Activated CD8-positive, alpha-beta memory T cell treated with anti-CD3 and anti-CD28 coated beads, Interleukin-2, amount 50 U/mL, for 24 hours (primary cell): ENCODE results near the gene CACNA1H.
"Not testable (repeated sequence)": the region's sequence is repeated elsewhere in the genome, so short reads cannot be mapped to it uniquely, and the experiment has no call there.

Source experiments
- DNase-seq: peaks from one replicate; pipeline ENCODE4 v3.0.0-alpha.2; 2020; ENCODE audit errors: extremely low read depth

Gene CACNA1H

DNA sequence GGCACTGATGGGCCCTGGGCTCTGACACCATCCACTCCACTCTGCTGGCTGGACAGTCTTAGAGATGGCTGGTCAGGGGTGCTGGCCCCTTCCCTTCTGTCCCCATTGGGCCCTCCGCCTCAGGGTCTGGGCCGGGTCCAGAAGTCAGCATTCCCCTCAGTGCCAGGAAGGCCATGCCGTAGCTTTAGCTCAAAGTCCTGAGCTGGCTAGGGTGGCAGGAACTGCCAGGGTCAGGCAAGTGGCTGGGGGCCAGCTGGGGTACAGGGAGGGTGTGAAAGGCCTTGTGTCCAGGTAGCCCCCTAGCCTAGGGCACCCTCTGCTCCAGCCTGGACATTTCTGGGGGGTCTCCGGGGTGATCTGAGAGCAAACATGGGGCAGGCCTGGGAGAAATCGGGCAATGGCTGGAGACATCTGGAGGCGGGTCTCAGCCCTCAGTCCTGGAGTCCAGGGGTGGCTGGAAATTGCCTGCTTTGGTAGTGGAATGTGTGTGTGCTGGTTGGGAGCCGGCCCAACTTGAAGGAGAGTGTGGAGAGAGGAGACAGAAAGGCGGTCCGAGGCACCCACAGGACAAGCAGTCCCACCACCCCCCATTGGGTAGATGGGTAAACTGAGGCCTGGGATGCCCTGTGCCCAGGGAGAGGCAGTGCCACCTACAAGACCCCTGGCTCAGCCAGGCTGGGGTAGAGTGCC is 39.6 kb downstream of the CACNA1H start:
- DNase-seq, result no peak

DNA sequence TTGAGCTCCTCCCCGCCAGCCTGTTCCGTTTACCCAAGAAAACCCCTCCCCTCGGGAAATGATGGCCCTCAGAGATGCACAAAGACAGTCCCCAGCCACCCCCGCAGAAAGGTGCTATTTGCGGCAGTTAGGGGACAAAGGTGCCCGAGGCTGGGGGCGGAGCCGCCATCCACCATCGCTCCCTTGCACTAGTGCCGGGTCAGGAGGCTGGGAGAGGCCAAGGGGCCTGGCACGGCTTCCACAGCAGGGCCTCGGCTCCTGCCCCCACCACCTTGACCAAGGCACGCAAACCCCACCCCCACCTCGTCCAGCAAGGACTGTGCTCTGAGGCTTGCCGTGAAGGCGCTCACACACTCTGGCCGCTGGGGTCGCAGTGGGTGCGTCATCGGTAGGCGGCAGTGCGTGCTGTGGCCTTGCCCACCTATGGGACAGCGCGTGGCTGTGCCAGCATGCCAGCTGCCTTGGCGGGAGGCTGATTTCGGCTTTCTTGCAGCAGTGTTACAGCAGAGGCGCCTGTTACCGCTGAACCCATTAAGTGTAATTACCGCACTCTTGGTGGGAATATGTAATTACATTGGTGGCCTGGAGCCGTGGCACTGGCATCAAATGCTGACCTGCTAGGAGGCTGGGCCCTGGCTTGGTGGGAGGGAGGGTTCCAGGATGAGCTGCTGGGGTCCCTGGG is 40.4 kb downstream of the CACNA1H start:
- DNase-seq, result no peak

DNA sequence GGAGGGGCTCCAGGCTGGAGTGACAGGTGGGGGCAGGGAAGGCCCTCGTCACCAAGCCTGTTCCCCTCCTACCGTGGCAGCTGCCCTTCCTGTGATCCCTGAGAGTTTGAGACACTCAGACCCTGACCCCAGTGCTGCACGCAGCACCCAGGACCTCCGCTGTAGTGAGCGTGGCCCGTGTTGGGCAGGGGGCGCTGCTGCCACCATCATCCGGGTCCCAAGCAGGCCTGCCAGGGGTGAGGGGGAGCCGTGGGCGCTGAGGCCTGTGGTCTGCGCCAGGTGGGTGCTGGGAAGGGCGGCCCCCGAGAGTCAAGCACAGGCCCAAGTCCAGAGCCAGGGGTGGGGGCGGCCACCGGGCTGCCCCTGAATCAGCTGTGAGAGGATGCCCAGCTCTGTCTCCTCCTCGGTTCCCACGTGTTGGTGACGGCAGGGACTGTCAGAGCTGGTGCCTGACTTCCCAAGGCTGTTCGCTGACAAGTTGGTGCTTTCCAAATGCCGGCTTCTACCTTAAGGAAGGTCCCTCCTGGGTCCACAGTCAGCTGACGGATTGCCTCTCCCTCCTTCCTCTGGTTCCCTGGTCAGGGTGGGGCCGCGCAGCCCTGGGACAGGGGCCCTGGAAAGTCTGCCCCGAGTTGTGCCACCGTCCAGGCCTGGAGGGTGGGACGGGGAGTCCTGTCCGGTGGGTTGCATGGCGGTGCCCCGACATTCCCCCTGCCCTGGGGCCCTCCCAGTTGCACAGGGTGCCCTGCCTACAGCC is 41.1 kb downstream of the CACNA1H start:
- DNase-seq, result no peak

DNA sequence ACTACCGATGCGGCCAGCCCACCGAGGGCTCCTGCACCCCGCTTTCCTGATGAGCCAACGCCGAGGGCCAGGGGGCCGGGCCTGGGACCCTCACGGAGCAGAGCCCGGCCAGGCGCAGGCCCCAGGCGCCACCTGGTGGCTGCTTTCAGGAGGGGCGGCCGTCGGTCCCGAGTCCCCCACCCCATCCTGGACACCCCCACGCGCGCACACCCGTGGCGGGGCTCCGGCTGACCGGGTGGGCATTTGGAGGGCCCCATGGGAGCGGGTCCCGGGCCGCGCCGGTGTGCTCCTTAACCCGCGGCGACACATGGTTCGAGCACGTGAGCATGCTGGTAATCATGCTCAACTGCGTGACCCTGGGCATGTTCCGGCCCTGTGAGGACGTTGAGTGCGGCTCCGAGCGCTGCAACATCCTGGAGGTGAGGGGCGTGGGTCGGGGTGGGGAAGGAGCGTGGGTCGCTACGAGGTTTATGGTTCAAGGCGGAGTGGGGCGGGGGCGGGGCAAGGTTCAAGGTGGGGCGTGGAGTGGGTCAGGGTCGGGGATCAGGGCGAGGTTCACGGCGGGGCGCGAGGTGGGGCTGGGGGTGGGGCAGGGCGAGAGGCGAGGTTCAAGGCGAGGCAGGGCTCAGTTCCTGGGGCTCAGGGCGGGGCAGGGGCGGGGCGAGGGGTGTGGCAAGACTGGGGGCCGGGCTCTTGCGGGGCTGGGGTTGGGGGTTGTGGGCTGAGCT is 41.9 kb downstream of the CACNA1H start:
- no peak for DNase-seq

DNA sequence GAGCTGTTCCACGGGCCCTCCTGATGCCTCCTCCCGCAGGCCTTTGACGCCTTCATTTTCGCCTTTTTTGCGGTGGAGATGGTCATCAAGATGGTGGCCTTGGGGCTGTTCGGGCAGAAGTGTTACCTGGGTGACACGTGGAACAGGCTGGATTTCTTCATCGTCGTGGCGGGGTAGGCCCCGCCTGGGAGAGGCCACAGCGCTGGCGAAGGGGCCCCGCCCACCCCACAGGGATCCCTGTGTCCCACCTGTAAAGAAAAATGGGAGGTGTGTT is 42.4 kb downstream of the CACNA1H start:
- no peak for DNase-seq

DNA sequence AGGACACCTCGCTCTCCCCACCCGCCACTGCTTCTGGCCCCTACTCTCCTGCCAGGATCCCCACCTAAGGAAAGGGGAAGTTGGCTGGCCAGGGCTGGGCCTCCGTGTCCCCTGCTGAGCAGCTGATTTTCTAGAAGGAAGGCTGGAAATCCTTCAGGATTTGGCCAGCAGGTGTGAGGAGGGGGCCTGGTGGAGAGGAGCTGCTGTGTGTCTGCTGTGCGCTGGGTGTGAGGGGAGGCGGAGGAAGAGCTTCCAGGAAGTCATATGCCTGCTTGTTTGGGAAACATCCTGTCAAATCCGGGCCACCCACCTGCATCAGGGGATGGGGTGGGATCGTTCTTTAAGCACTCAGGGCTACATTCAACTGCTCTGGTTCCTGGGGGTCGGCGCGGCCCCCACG is 43.6 kb downstream of the CACNA1H start:
- DNase-seq, result no peak

DNA sequence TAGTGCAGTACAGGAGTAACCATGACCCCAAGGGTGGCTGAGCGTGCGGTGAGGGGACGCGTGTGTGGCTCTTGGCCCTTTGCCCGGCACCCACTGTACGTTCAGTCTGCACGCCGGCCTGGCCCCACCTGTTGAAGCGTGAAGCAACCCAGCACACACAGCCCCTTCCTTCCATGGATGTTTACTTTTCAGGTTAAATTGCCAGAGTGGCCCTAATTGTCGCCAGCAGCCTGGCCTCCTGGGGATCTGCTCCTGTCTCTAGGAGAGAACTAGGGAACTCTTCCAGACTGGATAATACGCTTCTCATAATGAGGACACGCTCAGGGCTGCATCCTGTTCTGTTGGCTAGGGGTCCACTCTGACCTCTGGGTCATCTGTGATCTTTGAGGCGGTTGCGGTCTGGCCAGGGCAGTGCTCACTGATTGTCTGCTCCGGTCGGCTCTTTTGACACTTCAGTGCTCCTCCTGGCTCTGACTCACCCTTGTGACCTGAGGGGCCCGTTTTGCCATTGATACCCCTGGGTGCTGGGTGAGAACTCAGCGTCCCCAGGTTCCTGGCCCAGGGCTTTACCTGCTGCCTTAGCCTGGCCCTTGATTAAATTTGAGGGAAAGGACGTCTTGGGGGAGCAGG is 44.4 kb downstream of the CACNA1H start:
- DNase-seq, result no peak

DNA sequence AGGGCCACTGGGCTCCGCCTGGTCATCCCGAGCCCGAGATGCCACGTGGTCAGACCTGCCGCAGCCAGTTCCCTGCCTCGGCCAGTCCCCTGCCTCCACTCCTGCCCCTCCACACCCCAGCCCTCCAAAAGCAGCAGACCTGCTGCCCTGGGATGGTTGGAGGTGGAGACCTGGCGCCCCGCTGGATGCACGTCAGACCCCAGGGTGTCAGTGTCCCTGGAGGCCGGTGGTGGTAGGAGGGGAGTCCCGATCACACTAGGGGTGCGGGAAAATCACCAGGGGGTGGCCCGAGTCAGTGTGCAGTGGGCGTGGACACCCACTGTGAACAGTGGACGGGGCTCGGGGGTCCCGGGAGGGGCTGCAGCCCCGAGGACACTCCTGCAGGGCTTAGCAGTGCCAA is 45.3 kb downstream of the CACNA1H start:
- DNase-seq, result no peak

DNA sequence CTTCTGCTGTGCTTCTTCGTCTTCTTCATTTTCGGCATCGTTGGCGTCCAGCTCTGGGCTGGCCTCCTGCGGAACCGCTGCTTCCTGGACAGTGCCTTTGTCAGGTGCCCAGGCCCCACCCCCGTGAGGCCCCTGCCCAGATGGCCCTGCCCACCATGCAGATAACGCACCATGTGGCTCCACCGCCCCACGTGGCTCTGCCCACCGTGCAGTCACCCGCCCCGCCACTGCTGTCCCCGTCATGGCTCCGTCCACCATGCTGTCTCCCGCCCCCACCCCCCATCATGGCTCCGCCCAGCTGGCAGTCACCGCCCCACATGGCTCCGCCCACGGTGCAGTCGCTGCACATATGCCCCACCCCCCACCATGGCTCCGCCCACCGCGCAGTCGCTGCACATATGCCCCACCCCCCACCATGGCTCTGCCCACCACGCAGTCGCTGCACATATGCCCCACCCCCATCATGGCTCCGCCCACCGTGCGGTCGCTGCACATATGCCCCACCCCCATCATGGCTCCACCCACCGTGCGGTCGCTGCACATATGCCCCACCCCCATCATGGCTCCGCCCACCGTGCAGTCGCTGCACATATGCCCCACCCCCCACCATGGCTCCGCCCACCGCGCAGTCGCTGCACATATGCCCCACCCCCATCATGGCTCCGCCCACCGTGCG is 45.9 kb downstream of the CACNA1H start:
- not testable (repeated sequence) for DNase-seq

DNA sequence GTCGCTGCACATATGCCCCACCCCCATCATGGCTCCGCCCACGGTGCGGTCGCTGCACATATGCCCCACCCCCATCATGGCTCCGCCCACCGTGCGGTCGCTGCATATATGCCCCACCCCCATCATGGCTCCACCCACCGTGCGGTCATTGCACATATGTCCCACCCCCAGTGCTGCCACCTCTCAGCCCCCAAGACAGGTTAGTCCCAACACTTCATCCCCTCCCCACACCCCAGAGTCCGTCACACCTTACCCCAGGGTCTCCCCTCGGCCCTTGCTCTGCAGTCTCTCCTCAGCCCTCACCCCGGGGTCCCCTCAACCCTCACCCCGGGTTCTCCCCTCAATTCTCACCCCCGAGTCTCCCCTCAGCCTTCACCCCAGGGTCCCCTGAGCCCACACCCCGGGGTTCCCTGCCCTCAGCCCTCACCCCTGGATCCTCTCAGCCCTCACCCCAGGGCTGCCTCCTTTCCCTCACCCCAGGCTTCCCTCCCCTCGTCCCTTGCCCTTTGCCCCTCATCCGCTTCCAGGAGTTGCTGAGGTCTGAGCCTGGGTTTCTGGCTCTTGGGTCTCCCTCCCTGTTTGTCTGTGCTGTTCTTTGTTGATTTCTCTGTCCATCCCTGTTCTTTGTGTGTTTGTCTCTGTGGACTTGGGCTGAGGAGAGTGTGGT is 46.6 kb downstream of the CACNA1H start:
- no peak for DNase-seq

DNA sequence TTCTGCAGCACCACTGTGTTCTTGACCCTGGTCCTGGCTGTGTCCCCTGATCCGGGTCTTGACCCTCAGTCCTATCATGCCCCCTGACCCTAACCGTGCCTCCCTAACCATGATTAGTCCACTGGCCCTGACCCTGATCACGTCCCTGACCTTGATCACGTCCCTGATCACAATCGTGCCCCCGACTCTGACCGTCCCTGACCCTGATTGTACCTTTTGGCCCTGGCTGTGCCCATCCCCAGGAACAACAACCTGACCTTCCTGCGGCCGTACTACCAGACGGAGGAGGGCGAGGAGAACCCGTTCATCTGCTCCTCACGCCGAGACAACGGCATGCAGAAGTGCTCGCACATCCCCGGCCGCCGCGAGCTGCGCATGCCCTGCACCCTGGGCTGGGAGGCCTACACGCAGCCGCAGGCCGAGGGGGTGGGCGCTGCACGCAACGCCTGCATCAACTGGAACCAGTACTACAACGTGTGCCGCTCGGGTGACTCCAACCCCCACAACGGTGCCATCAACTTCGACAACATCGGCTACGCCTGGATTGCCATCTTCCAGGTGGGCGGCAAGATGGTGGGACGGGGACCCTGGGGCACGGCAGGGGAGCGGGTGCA is 47.2 kb downstream of the CACNA1H start:
- no peak for DNase-seq

DNA sequence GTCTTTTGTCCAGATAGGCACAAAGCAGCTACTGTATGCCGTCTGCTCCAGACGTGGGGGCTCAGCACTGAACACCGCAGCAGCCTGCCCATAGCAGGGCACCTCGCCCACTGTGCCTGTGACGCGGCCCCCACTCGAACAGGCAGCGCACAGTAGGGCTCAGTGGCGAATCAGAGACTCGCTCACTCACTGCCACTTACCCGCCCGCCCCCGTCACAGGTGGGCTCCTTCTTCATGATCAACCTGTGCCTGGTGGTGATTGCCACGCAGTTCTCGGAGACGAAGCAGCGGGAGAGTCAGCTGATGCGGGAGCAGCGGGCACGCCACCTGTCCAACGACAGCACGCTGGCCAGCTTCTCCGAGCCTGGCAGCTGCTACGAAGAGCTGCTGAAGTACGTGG is 48.5 kb downstream of the CACNA1H start:
- no peak for DNase-seq

DNA sequence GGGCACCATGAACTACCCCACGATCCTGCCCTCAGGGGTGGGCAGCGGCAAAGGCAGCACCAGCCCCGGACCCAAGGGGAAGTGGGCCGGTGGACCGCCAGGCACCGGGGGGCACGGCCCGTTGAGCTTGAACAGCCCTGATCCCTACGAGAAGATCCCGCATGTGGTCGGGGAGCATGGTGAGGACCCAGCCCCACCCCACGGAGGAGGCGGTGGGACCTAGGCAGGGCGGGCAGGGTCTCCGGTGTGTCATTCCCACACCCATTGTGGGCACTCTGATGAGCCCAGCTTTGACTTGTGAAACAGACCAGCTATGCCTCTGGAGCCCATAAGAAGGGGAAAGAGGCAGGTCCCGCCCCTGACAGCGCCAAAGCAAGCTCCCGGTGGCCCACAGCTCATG is 49.4 kb downstream of the CACNA1H start:
- no peak for DNase-seq

DNA sequence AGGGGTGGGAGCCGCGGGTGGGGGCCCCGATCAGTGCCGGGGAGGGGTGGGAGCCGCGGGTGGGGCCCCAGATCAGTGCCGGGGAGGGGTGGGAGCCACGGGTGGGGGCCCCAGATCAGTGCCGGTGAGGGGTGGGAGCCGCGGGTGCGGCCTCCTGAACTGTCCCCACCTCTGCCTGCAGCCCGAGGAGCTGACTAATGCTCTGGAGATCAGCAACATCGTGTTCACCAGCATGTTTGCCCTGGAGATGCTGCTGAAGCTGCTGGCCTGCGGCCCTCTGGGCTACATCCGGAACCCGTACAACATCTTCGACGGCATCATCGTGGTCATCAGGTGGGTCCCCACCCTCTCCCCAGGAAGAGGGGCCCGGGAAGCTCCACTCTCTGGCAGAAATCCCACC is 52.0 kb downstream of the CACNA1H start:
- DNase-seq, result no peak

DNA sequence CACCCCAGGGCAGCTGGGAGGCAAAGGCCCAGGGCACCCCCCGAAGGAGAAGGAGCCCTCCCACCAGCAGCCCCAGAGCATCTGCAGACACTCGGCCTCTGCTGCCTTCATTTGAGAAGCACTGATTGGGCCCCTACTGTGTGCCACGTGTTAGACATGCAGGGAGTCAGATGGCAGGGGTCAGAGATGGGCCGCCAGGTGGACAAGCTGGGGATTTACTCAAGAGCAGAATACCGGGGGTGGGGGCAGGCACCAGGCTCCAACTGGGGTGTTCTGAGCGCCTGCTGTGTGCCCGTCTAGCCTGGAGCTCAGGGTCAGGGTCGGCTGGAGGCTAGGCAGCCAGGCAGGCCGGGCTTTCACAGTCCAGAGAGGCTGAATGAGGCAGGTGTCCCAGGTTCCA is 53.4 kb downstream of the CACNA1H start:
- DNase-seq, result no peak

DNA sequence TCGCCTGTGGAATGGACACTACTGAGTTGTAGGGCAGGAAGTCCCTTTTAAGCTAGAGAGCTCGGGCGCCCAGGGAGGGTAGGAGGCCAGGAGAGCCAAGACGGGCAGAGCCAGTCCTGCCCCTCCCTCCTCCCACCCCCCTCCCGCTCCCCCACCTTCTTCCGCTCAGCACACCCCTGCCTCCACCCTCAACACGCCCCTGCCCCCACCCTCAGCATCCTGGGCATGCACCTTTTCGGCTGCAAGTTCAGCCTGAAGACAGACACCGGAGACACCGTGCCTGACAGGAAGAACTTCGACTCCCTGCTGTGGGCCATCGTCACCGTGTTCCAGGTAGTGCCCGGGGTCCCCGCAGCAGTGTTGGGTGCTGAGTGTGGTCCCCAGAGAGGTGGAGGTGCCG is 53.9 kb downstream of the CACNA1H start:
- DNase-seq, result no peak

DNA sequence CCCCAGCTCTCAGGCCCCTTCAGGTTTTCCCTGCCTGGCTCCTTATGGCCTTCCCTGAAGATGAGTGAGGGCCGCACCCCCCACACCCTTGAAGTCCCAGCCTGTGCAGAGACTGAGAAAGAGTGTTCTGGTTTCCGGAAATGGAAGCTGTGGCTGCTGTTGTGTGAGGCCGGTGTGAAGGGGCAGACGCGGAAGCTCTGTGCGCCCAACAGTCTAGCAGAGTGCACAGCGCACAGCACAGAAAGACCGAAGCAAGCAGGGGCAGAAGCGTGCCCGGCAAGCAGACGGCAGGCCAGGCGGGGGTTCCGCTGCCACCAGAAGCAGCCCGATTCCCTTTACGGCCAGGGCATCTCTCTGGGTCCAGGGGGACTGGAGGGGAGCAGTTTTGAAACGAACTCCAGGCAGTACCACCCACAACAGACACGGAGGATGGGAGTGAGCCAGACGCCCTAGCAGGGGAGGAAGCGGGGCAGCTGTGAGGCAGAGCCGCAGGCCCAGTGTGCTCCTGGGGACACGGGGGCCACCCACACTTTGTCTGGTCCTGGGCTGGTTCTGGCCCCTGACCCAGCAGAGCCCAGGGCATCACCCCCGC is 55.4 kb downstream of the CACNA1H start:
- no peak for DNase-seq

DNA sequence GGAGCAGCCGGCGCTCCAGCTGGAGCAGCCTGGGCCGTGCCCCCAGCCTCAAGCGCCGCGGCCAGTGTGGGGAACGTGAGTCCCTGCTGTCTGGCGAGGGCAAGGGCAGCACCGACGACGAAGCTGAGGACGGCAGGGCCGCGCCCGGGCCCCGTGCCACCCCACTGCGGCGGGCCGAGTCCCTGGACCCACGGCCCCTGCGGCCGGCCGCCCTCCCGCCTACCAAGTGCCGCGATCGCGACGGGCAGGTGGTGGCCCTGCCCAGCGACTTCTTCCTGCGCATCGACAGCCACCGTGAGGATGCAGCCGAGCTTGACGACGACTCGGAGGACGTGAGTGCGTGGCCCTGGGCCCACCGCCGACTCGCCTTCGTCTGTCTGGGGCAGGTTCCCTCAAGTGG is 56.2 kb downstream of the CACNA1H start:
- no peak for DNase-seq

DNA sequence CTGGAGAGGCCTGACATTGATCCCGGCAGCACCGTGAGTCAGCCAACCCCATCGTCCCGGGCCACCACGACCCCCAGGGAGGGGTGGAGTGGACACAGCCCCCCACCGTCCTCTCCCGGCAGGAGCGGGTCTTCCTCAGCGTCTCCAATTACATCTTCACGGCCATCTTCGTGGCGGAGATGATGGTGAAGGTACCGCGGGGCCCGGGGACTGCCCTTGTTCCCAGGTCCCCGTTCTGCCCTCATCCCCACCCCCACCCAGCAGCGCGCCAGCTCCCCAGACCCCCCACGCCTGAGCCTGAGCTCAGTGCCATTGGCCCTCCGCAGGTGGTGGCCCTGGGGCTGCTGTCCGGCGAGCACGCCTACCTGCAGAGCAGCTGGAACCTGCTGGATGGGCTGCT is 57.6 kb downstream of the CACNA1H start:
- DNase-seq, result no peak
